ENCODE measurements around the gene PEMT. TPM values are rescaled to one million over a fixed set of nuclear protein-coding genes. Genes with fewer than 3 reads are reported as not detected.

PEMT gene
- total RNA-seq, 4 donors from 2014 or later = 24.6 to 32.2 (median 28.2) TPM

- no peak for DNase-seq
- 94% methylated on average over 10 to 20 of the region's 22 CpGs for WGBS, 2 donors
- Histone ChIP-seq H3K4me1 (peaks cover 0 to 34% (median 0%) of the 10 kb centered on the region in 3 donors), H3K4me3 (no peak overlapping the region), H3K36me3 (no peaks in the 10 kb centered on the region), H3K9me3 (no peaks in the 10 kb centered on the region), H3K27ac (no peak overlapping the region), H3K27me3 (no peaks in the 10 kb centered on the region)
- no peak for TF ChIP-seq POLR2A (IDR thresholded peaks at IDR 0.05)
- TF ChIP-seq, protein P1, sequence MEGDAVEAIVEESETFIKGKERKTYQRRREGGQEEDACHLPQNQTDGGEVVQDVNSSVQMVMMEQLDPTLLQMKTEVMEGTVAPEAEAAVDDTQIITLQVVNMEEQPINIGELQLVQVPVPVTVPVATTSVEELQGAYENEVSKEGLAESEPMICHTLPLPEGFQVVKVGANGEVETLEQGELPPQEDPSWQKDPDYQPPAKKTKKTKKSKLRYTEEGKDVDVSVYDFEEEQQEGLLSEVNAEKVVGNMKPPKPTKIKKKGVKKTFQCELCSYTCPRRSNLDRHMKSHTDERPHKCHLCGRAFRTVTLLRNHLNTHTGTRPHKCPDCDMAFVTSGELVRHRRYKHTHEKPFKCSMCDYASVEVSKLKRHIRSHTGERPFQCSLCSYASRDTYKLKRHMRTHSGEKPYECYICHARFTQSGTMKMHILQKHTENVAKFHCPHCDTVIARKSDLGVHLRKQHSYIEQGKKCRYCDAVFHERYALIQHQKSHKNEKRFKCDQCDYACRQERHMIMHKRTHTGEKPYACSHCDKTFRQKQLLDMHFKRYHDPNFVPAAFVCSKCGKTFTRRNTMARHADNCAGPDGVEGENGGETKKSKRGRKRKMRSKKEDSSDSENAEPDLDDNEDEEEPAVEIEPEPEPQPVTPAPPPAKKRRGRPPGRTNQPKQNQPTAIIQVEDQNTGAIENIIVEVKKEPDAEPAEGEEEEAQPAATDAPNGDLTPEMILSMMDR (IDR thresholded peaks at IDR 0.05) = no peak
- intact Hi-C loops (cut with DNase I) = no loop called here
These were observed 48.4 kb downstream of the PEMT start for GRCh38 chr17:17542906-17543635.

GRCh38 chr17:17541640-17542001 lies 49.9 kb downstream of the PEMT start:
- H3K4me1 ChIP-seq = peaks cover 0 to 38% (median 0%) of the 10 kb centered on the region in 3 donors
- TF ChIP-seq, protein P1 (IDR thresholded peaks at IDR 0.05) = no peak
- no peak for TF ChIP-seq POLR2A (IDR thresholded peaks at IDR 0.05)
- H3K4me3 ChIP-seq = no peak overlapping the region
- H3K27ac ChIP-seq = peak overlapping the region in 1 of 4 donors; percentile 2
- no peaks in the 10 kb centered on the region for H3K9me3 ChIP-seq
- WGBS, 2 donors = 39 to 47% methylated on average over 3 to 5 of the region's 5 CpGs
- H3K27me3 ChIP-seq = no peaks in the 10 kb centered on the region
- intact Hi-C loops (cut with DNase I) = no loop called here
- H3K36me3 ChIP-seq = no peaks in the 10 kb centered on the region
- no peak for DNase-seq

GRCh38 chr17:17540935-17541639 lies 50.4 kb downstream of the PEMT start:
- WGBS, 2 donors = 52% methylated on average over 13 of the region's 23 CpGs; no CpG with 5 or more reads in 1 of the 2 donors
- H3K27me3 ChIP-seq = no peaks in the 10 kb centered on the region
- no peak for TF ChIP-seq POLR2A (IDR thresholded peaks at IDR 0.05)
- TF ChIP-seq, protein P1 (IDR thresholded peaks at IDR 0.05) = no peak
- no peaks in the 10 kb centered on the region for H3K9me3 ChIP-seq
- peak overlapping the region in 1 of 4 donors; percentile 2 for H3K27ac ChIP-seq
- H3K4me3 ChIP-seq = no peak overlapping the region
- intact Hi-C loops (cut with DNase I) = no loop called here
- DNase-seq = no peak
- peaks cover 0 to 37% (median 0%) of the 10 kb centered on the region in 3 donors for H3K4me1 ChIP-seq
- H3K36me3 ChIP-seq = no peaks in the 10 kb centered on the region

GRCh38 chr17:17540278-17540906 lies 51.1 kb downstream of the PEMT start:
- no peak for DNase-seq
- 74 to 83% methylated on average over 7 to 8 of the region's 15 CpGs for whole genome bisulfite sequencing, 2 donors
- peaks cover 0 to 30% (median 0%) of the 10 kb centered on the region in 3 donors for H3K4me1 ChIP-seq

More at GRCh38 chr17:17540278-17540906, 51.1 kb downstream of the PEMT start:
- intact Hi-C loops (cut with DNase I) = no loop called here
- Histone ChIP-seq H3K4me3 (no peak overlapping the region), H3K9me3 (no peaks in the 10 kb centered on the region), H3K27ac (no peak overlapping the region), H3K36me3 (no peaks in the 10 kb centered on the region), H3K27me3 (no peaks in the 10 kb centered on the region)
- TF ChIP-seq, protein P1 (IDR thresholded peaks at IDR 0.05) = no peak
- TF ChIP-seq POLR2A (IDR thresholded peaks at IDR 0.05) = no peak
